Ishikawa (cell line): ENCODE data around the gene PLEKHJ1.

Source experiments
- CEBPB ChIP-seq: IDR thresholded peaks from 2 replicates; pipeline ENCODE4 v1.6.1; 2012
- CREB1 ChIP-seq: IDR thresholded peaks from 2 replicates; pipeline ENCODE4 v1.6.1; 2012; ENCODE audit warnings: low read depth
- EGR1 ChIP-seq: IDR thresholded peaks from 2 replicates; pipeline ENCODE4 v1.6.1; 2012
- EP300 ChIP-seq: IDR thresholded peaks from 2 replicates; pipeline ENCODE4 v1.6.1; 2012; ENCODE audit warnings: borderline replicate concordance
- FOXM1 ChIP-seq: IDR thresholded peaks from 2 replicates; pipeline ENCODE4 v1.6.1; 2012; ENCODE audit warnings: low read depth, borderline replicate concordance
- NFIC ChIP-seq: IDR thresholded peaks from 2 replicates; pipeline ENCODE4 v1.6.1; 2012
- RAD21 ChIP-seq: IDR thresholded peaks from 2 replicates; pipeline ENCODE4 v1.6.1; 2012; ENCODE audit warnings: low read depth
- REST ChIP-seq: IDR thresholded peaks from 2 replicates; pipeline ENCODE4 v1.6.1; 2012; ENCODE audit warnings: low read depth, mild to moderate bottlenecking
- TAF1 ChIP-seq: IDR thresholded peaks from 2 replicates; pipeline ENCODE4 v1.6.1; 2012; ENCODE audit warnings: low read depth, mild to moderate bottlenecking
- TCF12 ChIP-seq: IDR thresholded peaks from 2 replicates; pipeline ENCODE4 v1.6.1; 2012; ENCODE audit warnings: low read depth
- TEAD4 ChIP-seq: IDR thresholded peaks from 2 replicates; pipeline ENCODE4 v1.6.1; 2012
- USF1 ChIP-seq: IDR thresholded peaks from 2 replicates; pipeline ENCODE4 v1.6.1; 2012
- YY1 ChIP-seq: IDR thresholded peaks from 2 replicates; pipeline ENCODE4 v1.6.1; 2012; ENCODE audit warnings: low read depth
- ZBTB7A ChIP-seq: IDR thresholded peaks from 2 replicates; pipeline ENCODE4 v1.6.1; 2012; ENCODE audit warnings: low read depth
- TF ChIP-seq, protein P1 (sequence below): IDR thresholded peaks from 2 replicates; pipeline ENCODE4 v1.6.1; 2012

Gene PLEKHJ1

GRCh38 chr19:2193807-2194206, 42.3 kb downstream of the PLEKHJ1 start:
- TF ChIP-seq ZBTB7A (no peak), RAD21 (no peak), EP300 (no peak), CEBPB (no peak), CREB1 (no peak), TEAD4 (no peak), TCF12 (no peak), USF1 (no peak), YY1 (no peak), FOXM1 (no peak)
- TF ChIP-seq, protein P1, sequence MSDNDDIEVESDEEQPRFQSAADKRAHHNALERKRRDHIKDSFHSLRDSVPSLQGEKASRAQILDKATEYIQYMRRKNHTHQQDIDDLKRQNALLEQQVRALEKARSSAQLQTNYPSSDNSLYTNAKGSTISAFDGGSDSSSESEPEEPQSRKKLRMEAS = no peak

- TF ChIP-seq EP300 = no peak
- TF ChIP-seq USF1 = no peak
- TF ChIP-seq, protein P1 = no peak
- no peak for TF ChIP-seq TEAD4
- TF ChIP-seq TCF12 = no peak
- TF ChIP-seq FOXM1 = no peak
- TF ChIP-seq TAF1 = no peak
- TF ChIP-seq NFIC = no peak
- no peak for TF ChIP-seq CREB1
- TF ChIP-seq ZBTB7A = no peak
- no peak for TF ChIP-seq REST
These were observed 43.3 kb downstream of the PLEKHJ1 start for GRCh38 chr19:2192862-2193261.

- TF ChIP-seq TEAD4 (no peak), YY1 (no peak), RAD21 (no peak), USF1 (no peak), REST (no peak), CEBPB (no peak), EP300 (no peak), TCF12 (no peak), CREB1 (no peak), TAF1 (no peak), FOXM1 (no peak), EGR1 (no peak), ZBTB7A (no peak), NFIC (no peak)
- TF ChIP-seq, protein P1 = no peak
These were observed 44.4 kb downstream of the PLEKHJ1 start for GRCh38 chr19:2191456-2192310.

DNA sequence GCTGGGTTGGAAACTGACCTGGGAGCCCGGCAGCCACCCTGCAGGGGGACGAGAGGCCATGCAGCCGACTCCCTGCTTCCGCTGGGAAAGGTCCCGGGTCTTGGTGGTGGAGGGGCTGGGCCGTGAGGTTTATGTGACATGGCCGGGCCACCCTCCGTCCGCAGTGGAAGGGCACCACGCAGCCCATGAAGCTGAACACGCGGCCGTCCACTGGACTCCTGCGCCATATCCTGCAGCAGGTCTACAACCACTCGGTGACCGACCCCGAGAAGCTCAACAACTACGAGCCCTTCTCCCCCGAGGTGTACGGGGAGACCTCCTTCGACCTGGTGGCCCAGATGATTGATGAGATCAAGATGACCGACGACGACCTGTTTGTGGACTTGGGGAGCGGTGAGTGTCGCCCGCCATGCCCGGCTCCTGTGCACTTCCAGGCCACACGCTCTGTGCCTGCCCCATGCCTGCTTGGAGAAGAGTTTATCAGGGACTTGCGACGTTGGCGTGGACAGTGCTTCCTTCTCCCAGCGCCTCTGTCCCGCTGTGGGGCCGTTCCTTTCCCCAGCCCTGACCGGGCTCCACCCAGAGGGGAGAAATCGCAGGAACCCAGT, 45.2 kb downstream of the PLEKHJ1 start:
- TF ChIP-seq ZBTB7A (no peak), TAF1 (no peak), TCF12 (no peak), RAD21 (no peak), TEAD4 (no peak), FOXM1 (no peak), EGR1 (no peak), USF1 (no peak), REST (no peak), NFIC (no peak), CEBPB (no peak), CREB1 (no peak), YY1 (no peak), EP300 (no peak)
- TF ChIP-seq, protein P1 = no peak
